Chondrocyte (in vitro differentiated cells): ENCODE measurements around the gene RTN4RL1. TPM values are rescaled to one million over a fixed set of nuclear protein-coding genes. Genes with fewer than 3 reads are reported as not detected.

Experiments
- DNase-seq: peaks from one replicate; pipeline ENCODE4 v3.0.0; 2021; ENCODE audit warnings: mixed read lengths, low spot score
- H3K27ac Mint-ChIP-seq: one replicate; pipeline ENCODE4 v1.8.0; 2021; ENCODE audit warnings: mild to moderate bottlenecking, moderate library complexity, mixed read lengths; ENCODE audit not compliant: unreplicated experiment
- H3K27me3 Mint-ChIP-seq: 2 replicates; pipeline ENCODE4 v1.8.0; 2021; ENCODE audit warnings: low read depth, mixed read lengths
- H3K36me3 Mint-ChIP-seq: 2 replicates; pipeline ENCODE4 v1.8.0; 2021; ENCODE audit warnings: low read depth, mixed read lengths
- H3K4me1 Mint-ChIP-seq: 2 replicates; pipeline ENCODE4 v1.8.0; 2021; ENCODE audit warnings: low read depth, mild to moderate bottlenecking, mixed read lengths
- H3K4me3 Mint-ChIP-seq: one replicate; pipeline ENCODE4 v1.8.0; 2021; ENCODE audit warnings: mild to moderate bottlenecking, moderate library complexity, mixed read lengths; ENCODE audit not compliant: unreplicated experiment
- H3K9me3 Mint-ChIP-seq: 2 replicates; pipeline ENCODE4 v1.8.0; 2021; ENCODE audit warnings: low read depth, mixed read lengths
- total RNA-seq: library from RNA; stranded (reverse); gene quantifications from 3 replicates; pipeline ENCODE4 v1.2.1, GENCODE V29; 2021
- TF ChIP-seq, protein P1 (sequence below): fragments of 200-600 bp; sonication (generic); IDR thresholded peaks from 2 replicates; pipeline ENCODE4 v1.5.0; 2021; ENCODE audit warnings: antibody characterized with exemption, mild to moderate bottlenecking, moderate library complexity

The RTN4RL1 gene
- total RNA-seq, 1 donor from 2014 or later: 0.47 TPM

DNA sequence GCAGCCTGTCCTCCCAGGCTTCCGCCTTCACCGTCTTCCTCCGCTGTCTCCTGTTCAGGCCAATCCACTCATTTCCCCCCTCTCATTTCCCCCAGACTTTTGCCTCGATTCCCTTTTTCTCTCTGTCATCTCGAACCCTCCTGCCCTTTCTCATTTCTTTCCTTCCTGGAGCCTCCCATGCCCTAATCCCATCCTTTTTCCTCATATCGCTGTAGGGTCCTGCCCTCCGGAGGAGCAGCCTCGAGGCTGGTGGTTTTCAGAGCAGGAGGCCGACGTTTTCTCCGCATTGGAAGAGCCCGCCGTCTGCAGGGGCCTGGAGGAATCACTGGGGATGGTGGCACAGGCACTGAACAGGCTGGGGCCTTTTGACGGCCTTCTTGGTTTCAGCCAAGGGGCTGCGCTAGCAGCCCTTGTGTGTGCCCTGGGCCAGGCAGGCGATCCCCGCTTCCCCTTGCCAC lies 17.3 kb upstream of the RTN4RL1 start:
- H3K27ac Mint-ChIP-seq: peak overlapping the region; percentile 98
- no peaks in the 10 kb centered on the region for H3K27me3 Mint-ChIP-seq
- H3K9me3 Mint-ChIP-seq: no peaks in the 10 kb centered on the region
- peaks cover 27% of the 10 kb centered on the region for H3K4me1 Mint-ChIP-seq
- DNase-seq: no peak
- TF ChIP-seq, protein P1, sequence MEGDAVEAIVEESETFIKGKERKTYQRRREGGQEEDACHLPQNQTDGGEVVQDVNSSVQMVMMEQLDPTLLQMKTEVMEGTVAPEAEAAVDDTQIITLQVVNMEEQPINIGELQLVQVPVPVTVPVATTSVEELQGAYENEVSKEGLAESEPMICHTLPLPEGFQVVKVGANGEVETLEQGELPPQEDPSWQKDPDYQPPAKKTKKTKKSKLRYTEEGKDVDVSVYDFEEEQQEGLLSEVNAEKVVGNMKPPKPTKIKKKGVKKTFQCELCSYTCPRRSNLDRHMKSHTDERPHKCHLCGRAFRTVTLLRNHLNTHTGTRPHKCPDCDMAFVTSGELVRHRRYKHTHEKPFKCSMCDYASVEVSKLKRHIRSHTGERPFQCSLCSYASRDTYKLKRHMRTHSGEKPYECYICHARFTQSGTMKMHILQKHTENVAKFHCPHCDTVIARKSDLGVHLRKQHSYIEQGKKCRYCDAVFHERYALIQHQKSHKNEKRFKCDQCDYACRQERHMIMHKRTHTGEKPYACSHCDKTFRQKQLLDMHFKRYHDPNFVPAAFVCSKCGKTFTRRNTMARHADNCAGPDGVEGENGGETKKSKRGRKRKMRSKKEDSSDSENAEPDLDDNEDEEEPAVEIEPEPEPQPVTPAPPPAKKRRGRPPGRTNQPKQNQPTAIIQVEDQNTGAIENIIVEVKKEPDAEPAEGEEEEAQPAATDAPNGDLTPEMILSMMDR: no peak
- H3K4me3 Mint-ChIP-seq: peak overlapping the region; percentile 92
- H3K36me3 Mint-ChIP-seq: peaks cover 10% of the 10 kb centered on the region

DNA sequence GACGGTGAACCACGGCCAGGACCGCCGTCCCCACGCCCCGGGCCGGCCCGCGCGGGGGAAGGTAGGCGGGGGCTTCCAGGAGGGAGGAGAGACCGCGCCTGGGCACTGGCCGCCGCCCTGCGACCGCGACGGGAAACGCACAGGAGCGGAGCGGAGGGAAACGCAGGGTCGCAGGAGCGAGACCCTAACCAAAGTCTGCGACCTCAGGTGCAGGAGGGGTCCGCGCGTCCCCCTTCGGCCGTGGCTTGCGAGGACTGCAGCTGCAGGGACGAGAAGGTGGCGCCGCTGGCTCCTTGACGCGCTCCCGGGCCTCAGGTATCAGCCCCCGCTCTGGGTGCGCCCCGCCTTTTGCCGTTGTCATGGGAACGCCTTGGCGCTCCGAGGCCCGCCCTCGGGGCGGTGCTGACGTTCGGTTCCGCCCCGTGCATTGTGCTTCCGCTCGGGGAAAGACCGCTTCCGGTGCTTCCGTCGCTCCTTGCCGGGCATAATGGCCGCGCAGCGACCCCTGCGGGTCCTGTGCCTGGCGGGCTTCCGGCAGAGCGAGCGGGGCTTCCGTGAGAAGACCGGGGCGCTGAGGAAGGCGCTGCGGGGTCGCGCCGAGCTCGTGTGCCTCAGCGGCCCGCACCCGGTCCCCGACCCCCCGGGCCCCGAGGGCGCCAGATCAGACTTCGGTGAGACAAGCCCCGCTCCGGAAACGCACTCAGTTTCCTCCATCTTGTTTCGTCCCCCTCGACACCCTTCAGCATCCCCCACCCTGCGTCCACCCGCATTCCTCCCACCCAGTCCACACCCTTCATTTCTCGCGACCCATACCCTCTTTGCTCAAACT lies 16.6 kb upstream of the RTN4RL1 start, which contains the start of gene OVCA2:
Gene OVCA2, plus strand, starts transcription at position 462 of the 829 bp plus-strand sequence. Its CDS starts 26 bp downstream, at position 488.
- TF ChIP-seq, protein P1: peak; percentile 73
- Mint-ChIP-seq H3K27ac (peak within 1 kb of the TSS; percentile 98), H3K9me3 (no peaks in the 10 kb centered on the region), H3K36me3 (peaks cover 10% of the 10 kb centered on the region), H3K4me3 (peak within 1 kb of the TSS; percentile 92), H3K27me3 (no peaks in the 10 kb centered on the region), H3K4me1 (peaks cover 27% of the 10 kb centered on the region)
- no peak for DNase-seq

DNA sequence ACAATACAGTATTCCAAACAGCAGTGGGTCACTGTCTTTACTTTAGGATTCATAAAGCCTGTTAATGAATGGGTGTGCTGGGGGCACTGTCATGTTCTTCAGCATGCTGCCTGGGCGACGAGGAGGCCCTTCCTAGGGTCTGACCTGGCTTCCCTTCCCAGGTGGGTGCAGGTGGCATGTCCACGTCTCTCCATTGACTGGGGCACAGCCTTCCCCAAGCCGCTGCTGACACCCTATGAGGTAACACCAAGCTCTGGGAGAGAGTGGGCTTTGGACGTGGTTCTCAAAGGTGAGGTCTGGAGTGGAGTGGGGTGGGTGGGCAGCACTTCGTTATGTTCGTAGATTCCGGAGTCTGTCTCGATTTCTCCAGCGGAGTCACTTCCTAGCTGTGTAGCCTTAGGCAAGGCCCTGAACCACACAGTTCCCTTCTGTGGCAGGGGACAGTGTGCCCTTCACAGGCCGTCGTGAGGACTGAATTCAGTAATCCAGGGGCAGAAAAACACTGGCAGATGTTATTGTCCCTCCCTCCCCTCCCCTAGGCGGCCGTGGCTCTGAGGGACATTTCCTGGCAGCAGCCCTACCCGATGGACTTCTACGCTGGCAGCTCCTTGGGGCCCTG lies 15.9 kb upstream of the RTN4RL1 start:
- H3K27ac Mint-ChIP-seq: peak overlapping the region; percentile 77
- DNase-seq: no peak
- TF ChIP-seq, protein P1: no peak
- H3K27me3 Mint-ChIP-seq: no peaks in the 10 kb centered on the region
- H3K36me3 Mint-ChIP-seq: peaks cover 17% of the 10 kb centered on the region
- peak overlapping the region; percentile 92 for H3K4me3 Mint-ChIP-seq
- H3K9me3 Mint-ChIP-seq: no peaks in the 10 kb centered on the region
- peaks cover 27% of the 10 kb centered on the region for H3K4me1 Mint-ChIP-seq

DNA sequence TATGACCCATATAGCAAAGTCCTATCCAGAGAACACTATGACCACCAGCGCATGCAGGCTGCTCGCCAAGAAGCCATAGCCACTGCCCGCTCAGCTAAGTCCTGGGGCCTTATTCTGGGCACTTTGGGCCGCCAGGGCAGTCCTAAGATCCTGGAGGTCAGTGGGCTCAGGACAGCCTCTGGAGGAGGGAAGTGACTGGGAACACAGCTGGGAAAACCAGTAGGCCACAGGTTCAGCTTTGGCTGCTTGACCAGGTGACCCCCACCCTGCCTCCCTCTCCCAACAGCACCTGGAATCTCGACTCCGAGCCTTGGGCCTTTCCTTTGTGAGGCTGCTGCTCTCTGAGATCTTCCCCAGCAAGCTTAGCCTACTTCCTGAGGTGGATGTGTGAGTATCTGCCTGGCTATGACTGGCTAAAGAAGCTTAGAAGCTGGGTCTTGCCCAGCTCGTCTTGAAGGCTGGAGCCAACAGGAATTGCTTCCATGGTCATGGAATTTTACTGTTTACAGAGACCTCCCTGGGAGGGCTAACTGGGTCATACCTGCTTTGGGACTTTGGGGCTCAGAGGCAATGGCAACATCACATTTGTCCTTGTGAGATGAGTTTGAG lies 15.2 kb upstream of the RTN4RL1 start:
- TF ChIP-seq, protein P1: no peak

DNA sequence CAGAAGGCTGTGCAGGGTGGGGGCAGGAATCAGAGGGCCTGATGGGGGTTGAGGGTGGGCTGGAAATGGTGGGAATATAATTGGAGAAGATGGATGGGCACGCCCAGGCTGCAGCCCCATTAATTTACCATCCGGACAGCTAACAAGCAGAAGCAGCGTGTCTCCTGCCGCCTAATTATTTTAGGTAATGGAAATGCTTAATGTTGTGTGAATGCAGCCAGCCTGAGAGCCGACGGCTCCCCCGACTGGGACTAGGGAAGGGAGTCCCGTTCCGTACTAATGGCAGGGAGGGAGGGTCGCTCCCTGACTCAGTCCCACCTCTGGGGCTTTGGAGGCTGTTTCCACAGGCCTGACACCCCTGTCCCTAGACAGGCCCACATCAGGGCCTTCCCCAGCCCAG lies 12.0 kb upstream of the RTN4RL1 start:
- Mint-ChIP-seq H3K4me1 (peaks cover 11% of the 10 kb centered on the region), H3K27me3 (no peaks in the 10 kb centered on the region), H3K27ac (no peak overlapping the region), H3K9me3 (no peaks in the 10 kb centered on the region), H3K36me3 (peaks cover 10% of the 10 kb centered on the region), H3K4me3 (no peak overlapping the region)
- DNase-seq: no peak
- TF ChIP-seq, protein P1: no peak

More for the DNA sequence above, 15.2 kb upstream of the RTN4RL1 start:
- H3K27me3 Mint-ChIP-seq: no peaks in the 10 kb centered on the region
- H3K4me1 Mint-ChIP-seq: peaks cover 27% of the 10 kb centered on the region
- no peak overlapping the region for H3K4me3 Mint-ChIP-seq
- H3K36me3 Mint-ChIP-seq: peaks cover 17% of the 10 kb centered on the region
- no peak overlapping the region for H3K27ac Mint-ChIP-seq
- no peak for DNase-seq
- no peaks in the 10 kb centered on the region for H3K9me3 Mint-ChIP-seq
